Neural cell (in vitro differentiated cells): Measurements from ENCODE around the gene PRKAR1A. TPM values are rescaled to one million over a fixed set of nuclear protein-coding genes. Genes with fewer than 3 reads are reported as not detected.

Source experiments
- H2AFZ ChIP-seq: fragments of 200-600, 300-800 bp; sonication (generic), shearing (Covaris generic); 2 replicates; pipeline ENCODE4 v1.6.0; 2014; ENCODE audit warnings: low read depth, mild to moderate bottlenecking, antibody characterized with exemption, low read length, moderate library complexity
- H3F3A ChIP-seq: fragments of 200-600 bp; shearing (Covaris generic); 2 replicates; pipeline ENCODE4 v1.6.1; 2016; ENCODE audit warnings: mild to moderate bottlenecking, moderate library complexity, mixed read lengths, antibody characterized with exemption, low read length; ENCODE audit not compliant: insufficient read depth, poor library complexity, severe bottlenecking
- H3K27ac ChIP-seq: fragments of 200-600, 300-800 bp; sonication (generic), shearing (Covaris generic); 2 replicates; pipeline ENCODE4 v1.5.1; 2014; ENCODE audit warnings: mild to moderate bottlenecking, low read length, moderate library complexity
- H3K27me3 ChIP-seq: fragments of 300-800, 200-600 bp; sonication (generic), shearing (Covaris generic); 2 replicates; pipeline ENCODE4 v1.6.0; 2014; ENCODE audit warnings: mild to moderate bottlenecking, low read depth, low read length, moderate library complexity; ENCODE audit not compliant: insufficient read depth
- H3K36me3 ChIP-seq: fragments of 300-800, 200-600 bp; sonication (generic), shearing (Covaris generic); 2 replicates; pipeline ENCODE4 v1.5.1; 2014; ENCODE audit warnings: mild to moderate bottlenecking, antibody characterized with exemption, low read length, moderate library complexity; ENCODE audit not compliant: insufficient read depth
- H3K4me2 ChIP-seq: fragments of 300-800, 200-600 bp; sonication (generic), shearing (Covaris generic); 2 replicates; pipeline ENCODE4 v1.6.0; 2014; ENCODE audit warnings: mild to moderate bottlenecking, low read length
- H3K4me3 ChIP-seq: fragments of 300-800, 200-600 bp; sonication (generic), shearing (Covaris generic); 2 replicates; pipeline ENCODE4 v1.5.1; 2014; ENCODE audit warnings: mild to moderate bottlenecking, low read length, moderate library complexity
- H3K79me2 ChIP-seq: fragments of 200-600 bp; shearing (Covaris generic); replicated peaks from 2 replicates; pipeline ENCODE4 v1.6.0; 2014; ENCODE audit warnings: mild to moderate bottlenecking, low read length, moderate library complexity; ENCODE audit not compliant: insufficient read depth
- H3K9ac ChIP-seq: fragments of 300-800, 200-600 bp; sonication (generic), shearing (Covaris generic); 2 replicates; pipeline ENCODE4 v1.6.1; 2016; ENCODE audit warnings: mild to moderate bottlenecking, low read length, mixed read lengths
- H3K9me2 ChIP-seq: fragments of 200-600 bp; shearing (Covaris generic); 2 replicates; pipeline ENCODE4 v1.6.1; 2016; ENCODE audit warnings: mild to moderate bottlenecking, low read length, mixed read lengths; ENCODE audit not compliant: insufficient read depth
- H3K9me3 ChIP-seq: fragments of 200-600, 300-800 bp; sonication (generic), shearing (Covaris generic); 2 replicates; pipeline ENCODE4 v1.6.1; 2016; ENCODE audit warnings: mild to moderate bottlenecking, mixed run types, low read length, moderate library complexity, mixed read lengths
- H4K20me1 ChIP-seq: fragments of 200-600 bp; shearing (Covaris generic); 2 replicates; pipeline ENCODE4 v1.6.1; 2016; ENCODE audit warnings: mild to moderate bottlenecking, mixed run types; ENCODE audit not compliant: insufficient read depth
- EP300 ChIP-seq: fragments of 450-650 bp; conservative IDR thresholded peaks from 2 replicates; pipeline ENCODE4 v1.6.1; 2014; ENCODE audit warnings: antibody characterized with exemption, mild to moderate bottlenecking, moderate library complexity; ENCODE audit not compliant: poor library complexity, severe bottlenecking
- EZH2 ChIP-seq: fragments of 200-600, 300-800 bp; shearing (Covaris generic), sonication (generic); IDR thresholded peaks from 2 replicates; pipeline ENCODE4 v1.6.1; 2014; ENCODE audit warnings: antibody characterized with exemption, low read length, borderline replicate concordance, mild to moderate bottlenecking; ENCODE audit not compliant: insufficient read depth, poor library complexity, severe bottlenecking
- MXI1 ChIP-seq: fragments of 450-650 bp; conservative IDR thresholded peaks from 2 replicates; pipeline ENCODE4 v1.6.1; 2014; ENCODE audit warnings: antibody characterized with exemption, mild to moderate bottlenecking; ENCODE audit not compliant: poor library complexity, severe bottlenecking
- POLR2AphosphoS5 ChIP-seq: IDR thresholded peaks from 2 replicates; pipeline ENCODE4 v1.6.1; 2012
- RAD21 ChIP-seq: fragments of 450-650 bp; conservative IDR thresholded peaks from 2 replicates; pipeline ENCODE4 v1.6.1; 2014; ENCODE audit warnings: antibody characterized with exemption, mild to moderate bottlenecking, moderate library complexity
- SMC3 ChIP-seq: fragments of 450-650 bp; conservative IDR thresholded peaks from 2 replicates; pipeline ENCODE4 v1.6.1; 2014; ENCODE audit warnings: antibody characterized with exemption, mild to moderate bottlenecking, moderate library complexity; ENCODE audit not compliant: poor library complexity
- TAF1 ChIP-seq: IDR thresholded peaks from 2 replicates; pipeline ENCODE4 v1.6.1; 2012; ENCODE audit warnings: low read depth
- polyA plus RNA-seq: library from polyadenylated mRNA; depleted of rRNA; stranded (reverse); fragments of >200 nt; gene quantifications from 2 replicates; pipeline ENCODE4 v1.2.3, GENCODE V29; 2014
- TF ChIP-seq, protein P1 (sequence below): fragments of 450-650 bp; IDR thresholded peaks from 2 replicates; pipeline ENCODE4 v1.5.1; 2014; ENCODE audit warnings: antibody characterized with exemption, mild to moderate bottlenecking, moderate library complexity; ENCODE audit not compliant: poor library complexity, severe bottlenecking
- TF ChIP-seq, protein P2 (sequence below): IDR thresholded peaks from 2 replicates; pipeline ENCODE4 v1.6.1; 2012; ENCODE audit warnings: borderline replicate concordance

The PRKAR1A gene
- polyA plus RNA-seq, 1 donor from 2014 or later, result 539 TPM

DNA sequence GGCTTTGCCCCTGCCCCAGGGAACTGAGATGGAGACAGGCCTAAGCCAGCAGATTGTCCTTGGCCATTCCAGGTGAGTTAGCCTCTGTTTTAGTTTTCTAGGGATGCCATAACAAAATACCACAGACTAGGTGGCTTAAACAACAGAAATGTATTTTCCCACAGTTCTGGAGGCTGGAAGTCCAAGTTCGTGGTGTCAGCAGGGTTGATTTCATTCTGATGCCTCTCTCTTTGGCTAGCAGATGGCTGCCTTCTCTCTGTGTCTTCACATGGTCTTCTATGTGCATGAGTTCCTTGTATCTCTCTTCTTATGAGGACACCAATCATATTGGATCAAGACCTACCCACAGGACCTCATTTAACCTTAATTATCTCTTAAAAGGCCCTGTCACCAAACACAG lies 76.1 kb downstream of the PRKAR1A start:
- TF ChIP-seq TAF1, result no peak
- no peak for TF ChIP-seq MXI1
- no peak for TF ChIP-seq EP300
- no peak for TF ChIP-seq RAD21
- TF ChIP-seq, protein P1, sequence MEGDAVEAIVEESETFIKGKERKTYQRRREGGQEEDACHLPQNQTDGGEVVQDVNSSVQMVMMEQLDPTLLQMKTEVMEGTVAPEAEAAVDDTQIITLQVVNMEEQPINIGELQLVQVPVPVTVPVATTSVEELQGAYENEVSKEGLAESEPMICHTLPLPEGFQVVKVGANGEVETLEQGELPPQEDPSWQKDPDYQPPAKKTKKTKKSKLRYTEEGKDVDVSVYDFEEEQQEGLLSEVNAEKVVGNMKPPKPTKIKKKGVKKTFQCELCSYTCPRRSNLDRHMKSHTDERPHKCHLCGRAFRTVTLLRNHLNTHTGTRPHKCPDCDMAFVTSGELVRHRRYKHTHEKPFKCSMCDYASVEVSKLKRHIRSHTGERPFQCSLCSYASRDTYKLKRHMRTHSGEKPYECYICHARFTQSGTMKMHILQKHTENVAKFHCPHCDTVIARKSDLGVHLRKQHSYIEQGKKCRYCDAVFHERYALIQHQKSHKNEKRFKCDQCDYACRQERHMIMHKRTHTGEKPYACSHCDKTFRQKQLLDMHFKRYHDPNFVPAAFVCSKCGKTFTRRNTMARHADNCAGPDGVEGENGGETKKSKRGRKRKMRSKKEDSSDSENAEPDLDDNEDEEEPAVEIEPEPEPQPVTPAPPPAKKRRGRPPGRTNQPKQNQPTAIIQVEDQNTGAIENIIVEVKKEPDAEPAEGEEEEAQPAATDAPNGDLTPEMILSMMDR, result no peak
- no peak for TF ChIP-seq SMC3
- TF ChIP-seq, protein P2, sequence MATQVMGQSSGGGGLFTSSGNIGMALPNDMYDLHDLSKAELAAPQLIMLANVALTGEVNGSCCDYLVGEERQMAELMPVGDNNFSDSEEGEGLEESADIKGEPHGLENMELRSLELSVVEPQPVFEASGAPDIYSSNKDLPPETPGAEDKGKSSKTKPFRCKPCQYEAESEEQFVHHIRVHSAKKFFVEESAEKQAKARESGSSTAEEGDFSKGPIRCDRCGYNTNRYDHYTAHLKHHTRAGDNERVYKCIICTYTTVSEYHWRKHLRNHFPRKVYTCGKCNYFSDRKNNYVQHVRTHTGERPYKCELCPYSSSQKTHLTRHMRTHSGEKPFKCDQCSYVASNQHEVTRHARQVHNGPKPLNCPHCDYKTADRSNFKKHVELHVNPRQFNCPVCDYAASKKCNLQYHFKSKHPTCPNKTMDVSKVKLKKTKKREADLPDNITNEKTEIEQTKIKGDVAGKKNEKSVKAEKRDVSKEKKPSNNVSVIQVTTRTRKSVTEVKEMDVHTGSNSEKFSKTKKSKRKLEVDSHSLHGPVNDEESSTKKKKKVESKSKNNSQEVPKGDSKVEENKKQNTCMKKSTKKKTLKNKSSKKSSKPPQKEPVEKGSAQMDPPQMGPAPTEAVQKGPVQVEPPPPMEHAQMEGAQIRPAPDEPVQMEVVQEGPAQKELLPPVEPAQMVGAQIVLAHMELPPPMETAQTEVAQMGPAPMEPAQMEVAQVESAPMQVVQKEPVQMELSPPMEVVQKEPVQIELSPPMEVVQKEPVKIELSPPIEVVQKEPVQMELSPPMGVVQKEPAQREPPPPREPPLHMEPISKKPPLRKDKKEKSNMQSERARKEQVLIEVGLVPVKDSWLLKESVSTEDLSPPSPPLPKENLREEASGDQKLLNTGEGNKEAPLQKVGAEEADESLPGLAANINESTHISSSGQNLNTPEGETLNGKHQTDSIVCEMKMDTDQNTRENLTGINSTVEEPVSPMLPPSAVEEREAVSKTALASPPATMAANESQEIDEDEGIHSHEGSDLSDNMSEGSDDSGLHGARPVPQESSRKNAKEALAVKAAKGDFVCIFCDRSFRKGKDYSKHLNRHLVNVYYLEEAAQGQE, result no peak
- TF ChIP-seq POLR2AphosphoS5, result no peak
- TF ChIP-seq EZH2, result no peak

DNA sequence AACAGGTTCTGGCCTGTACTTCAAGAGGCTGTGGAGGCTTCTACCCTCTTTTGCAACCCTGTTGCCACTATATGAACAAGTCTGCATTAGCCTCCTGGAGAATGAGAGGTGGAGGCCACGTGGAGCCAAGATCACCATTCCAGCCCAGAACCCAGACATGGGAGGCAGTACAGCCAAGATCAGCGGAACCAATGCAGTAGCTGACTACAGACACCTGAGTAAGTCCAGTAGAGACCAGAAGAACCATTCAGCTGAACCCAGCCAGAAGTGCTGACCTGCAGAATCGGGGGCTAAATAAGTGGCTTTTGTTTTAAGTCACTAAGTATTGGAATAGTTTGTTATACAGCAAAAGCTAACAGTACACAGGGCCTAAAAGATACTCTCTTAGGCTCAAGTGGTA lies 76.9 kb downstream of the PRKAR1A start:
- Histone ChIP-seq H3K9ac (no peak overlapping the region), H3F3A (no peaks in the 10 kb centered on the region), H3K27me3 (no peaks in the 10 kb centered on the region), H3K79me2 (no peaks in the 10 kb centered on the region), H3K4me3 (no peak overlapping the region), H3K4me2 (no peak overlapping the region), H3K9me3 (no peaks in the 10 kb centered on the region), H3K9me2 (no peaks in the 10 kb centered on the region), H3K27ac (no peak overlapping the region), H3K36me3 (no peaks in the 10 kb centered on the region), H4K20me1 (no peaks in the 10 kb centered on the region), H2AFZ (no peak overlapping the region)
- no peak for TF ChIP-seq TAF1

More for the DNA sequence above, 76.1 kb downstream of the PRKAR1A start:
- no peaks in the 10 kb centered on the region for H3F3A ChIP-seq
- H2AFZ ChIP-seq, result no peak overlapping the region
- no peaks in the 10 kb centered on the region for H3K79me2 ChIP-seq
- H3K27me3 ChIP-seq, result no peaks in the 10 kb centered on the region
- H3K9ac ChIP-seq, result no peak overlapping the region
- no peaks in the 10 kb centered on the region for H4K20me1 ChIP-seq
- H3K36me3 ChIP-seq, result no peaks in the 10 kb centered on the region
- no peaks in the 10 kb centered on the region for H3K9me2 ChIP-seq
- H3K4me3 ChIP-seq, result no peak overlapping the region
- no peak overlapping the region for H3K4me2 ChIP-seq
- no peak overlapping the region for H3K27ac ChIP-seq
- no peaks in the 10 kb centered on the region for H3K9me3 ChIP-seq

DNA sequence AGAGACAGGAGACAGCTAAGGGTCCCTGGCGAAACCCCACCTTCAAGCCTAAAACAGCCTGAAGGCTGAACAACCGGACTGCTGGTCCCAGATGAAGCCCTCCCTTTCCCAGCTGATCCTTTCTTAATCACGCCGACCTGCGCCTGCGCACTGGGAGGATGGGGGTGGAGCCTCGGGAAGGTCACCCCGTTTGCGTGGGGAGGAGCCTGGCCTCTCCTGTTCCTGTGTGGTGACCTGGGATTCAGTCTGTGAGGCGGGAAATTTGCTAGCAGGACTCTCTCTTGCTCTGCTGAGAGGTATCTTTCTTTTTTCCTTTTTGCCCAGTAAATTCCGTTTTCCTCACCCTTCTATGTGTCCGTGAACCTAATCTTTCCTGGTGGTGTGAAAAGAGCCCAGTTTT lies 79.4 kb downstream of the PRKAR1A start:
- Histone ChIP-seq H3K9me2 (no peaks in the 10 kb centered on the region), H3K27ac (no peak overlapping the region), H3K9me3 (no peaks in the 10 kb centered on the region), H3K4me3 (no peak overlapping the region), H4K20me1 (no peaks in the 10 kb centered on the region), H2AFZ (no peak overlapping the region), H3K79me2 (no peaks in the 10 kb centered on the region), H3K27me3 (no peaks in the 10 kb centered on the region), H3K4me2 (no peak overlapping the region), H3F3A (no peaks in the 10 kb centered on the region), H3K36me3 (no peaks in the 10 kb centered on the region), H3K9ac (no peak overlapping the region)
- TF ChIP-seq, protein P1, result no peak
- TF ChIP-seq TAF1 (no peak), RAD21 (no peak)
- TF ChIP-seq, protein P2, result no peak
